ENCODE data around the gene FADS1.

Gene FADS1

DNA sequence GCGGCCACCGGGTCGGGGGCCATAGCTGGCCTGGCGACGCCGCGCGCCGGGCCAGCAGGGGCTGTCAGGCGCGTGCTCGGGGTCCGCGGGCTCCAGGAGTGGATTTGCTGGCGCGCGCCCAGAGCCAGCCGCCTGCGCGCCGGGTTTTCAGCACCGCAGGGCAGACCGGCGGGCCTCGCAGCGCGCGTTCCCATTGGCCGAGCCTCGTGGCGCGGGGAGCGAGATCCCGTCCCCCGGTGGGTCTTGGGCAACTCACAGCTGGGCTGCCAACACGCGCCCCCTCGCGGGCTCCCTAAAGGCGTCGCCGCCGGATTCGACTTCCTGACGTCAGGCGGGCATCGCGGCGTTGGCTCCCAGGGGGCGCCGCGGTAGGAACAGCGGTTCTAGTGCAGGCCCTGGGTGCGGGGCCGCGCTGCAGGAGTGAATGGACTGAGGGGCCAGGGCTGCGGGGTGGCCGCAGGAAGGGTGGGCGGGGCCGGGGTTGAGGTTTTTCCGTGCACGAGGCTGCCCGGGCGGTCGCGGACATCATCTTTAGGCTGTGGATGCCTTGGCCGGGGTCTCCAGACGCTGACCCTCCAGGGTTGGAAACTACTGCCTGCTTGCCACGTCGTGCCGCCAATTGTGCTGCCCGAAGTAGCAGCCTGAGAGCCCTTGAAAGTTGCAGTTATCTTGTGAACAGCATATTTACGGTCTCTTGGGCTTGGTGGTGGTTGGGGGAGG, at the start of gene FADS1:
Gene FADS1 (minus strand): TSS at position 268 of the 720 bp plus-strand sequence. CDS start 74 bp downstream, at position 194.
- DNase-seq (ENCODE audit: low read depth): peak; percentile 73

DNA sequence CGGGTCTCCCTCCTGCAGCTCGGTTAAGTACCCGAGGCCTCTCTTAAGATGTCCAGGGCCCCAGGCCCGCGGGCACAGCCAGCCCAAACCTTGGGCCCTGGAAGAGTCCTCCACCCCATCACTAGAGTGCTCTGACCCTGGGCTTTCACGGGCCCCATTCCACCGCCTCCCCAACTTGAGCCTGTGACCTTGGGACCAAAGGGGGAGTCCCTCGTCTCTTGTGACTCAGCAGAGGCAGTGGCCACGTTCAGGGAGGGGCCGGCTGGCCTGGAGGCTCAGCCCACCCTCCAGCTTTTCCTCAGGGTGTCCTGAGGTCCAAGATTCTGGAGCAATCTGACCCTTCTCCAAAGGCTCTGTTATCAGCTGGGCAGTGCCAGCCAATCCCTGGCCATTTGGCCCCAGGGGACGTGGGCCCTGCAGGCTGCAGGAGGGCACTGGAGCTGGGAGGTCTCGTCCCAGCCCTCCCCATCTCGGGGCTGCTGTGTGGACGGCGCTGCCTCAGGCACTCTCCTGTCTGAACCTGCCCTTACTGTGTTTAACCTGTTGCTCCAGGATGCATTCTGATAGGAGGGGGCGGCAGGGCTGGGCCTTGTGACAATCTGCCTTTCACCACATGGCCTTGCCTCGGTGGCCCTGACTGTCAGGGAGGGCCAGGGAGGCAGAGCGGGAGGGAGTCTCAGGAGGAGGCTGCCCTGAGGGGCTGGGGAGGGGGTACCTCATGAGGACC, 49.6 kb upstream of the FADS1 start:
- no peak for DNase-seq (ENCODE audit: low read depth)

DNA sequence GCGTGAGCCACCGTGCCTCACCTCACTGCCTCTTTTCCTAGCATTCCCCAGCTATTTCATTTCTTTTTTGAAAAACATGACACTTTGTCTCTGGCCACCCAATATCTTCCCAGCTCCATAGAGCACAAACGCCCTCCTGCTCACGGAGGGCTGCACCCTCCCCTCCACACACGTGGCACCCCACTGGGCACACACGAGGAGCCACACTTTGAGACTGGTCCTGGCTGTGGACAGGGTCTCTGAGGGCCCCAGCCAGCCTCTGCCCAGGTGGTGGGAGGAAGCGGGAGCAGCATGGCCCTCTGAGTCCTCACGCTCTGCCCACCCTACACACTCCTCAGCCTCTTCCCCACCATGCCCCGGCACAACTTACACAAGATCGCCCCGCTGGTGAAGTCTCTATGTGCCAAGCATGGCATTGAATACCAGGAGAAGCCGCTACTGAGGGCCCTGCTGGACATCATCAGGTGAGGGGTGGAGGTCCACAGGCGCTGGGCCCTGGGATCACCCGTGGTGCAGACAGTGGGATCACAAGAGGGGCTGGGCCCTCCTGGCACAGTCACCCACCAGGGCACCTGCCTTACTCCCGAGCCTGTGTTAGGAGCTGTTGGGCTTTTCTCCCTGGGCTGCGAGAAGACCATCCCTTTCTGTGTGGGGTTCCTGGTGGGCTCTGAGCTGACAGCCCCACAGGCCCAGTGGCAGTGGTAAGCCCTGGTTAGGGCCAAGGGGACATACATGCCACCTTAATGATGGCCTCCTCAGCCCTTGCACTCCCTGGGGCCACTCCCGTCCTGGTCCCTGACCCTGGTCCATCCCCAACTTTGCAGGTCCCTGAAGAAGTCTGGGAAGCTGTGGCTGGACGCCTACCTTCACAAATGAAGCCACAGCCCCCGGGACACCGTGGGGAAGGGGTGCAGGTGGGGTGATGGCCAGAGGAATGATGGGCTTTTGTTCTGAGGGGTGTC, 48.3 kb upstream of the FADS1 start:
- DNase-seq (ENCODE audit: low read depth): no peak

DNA sequence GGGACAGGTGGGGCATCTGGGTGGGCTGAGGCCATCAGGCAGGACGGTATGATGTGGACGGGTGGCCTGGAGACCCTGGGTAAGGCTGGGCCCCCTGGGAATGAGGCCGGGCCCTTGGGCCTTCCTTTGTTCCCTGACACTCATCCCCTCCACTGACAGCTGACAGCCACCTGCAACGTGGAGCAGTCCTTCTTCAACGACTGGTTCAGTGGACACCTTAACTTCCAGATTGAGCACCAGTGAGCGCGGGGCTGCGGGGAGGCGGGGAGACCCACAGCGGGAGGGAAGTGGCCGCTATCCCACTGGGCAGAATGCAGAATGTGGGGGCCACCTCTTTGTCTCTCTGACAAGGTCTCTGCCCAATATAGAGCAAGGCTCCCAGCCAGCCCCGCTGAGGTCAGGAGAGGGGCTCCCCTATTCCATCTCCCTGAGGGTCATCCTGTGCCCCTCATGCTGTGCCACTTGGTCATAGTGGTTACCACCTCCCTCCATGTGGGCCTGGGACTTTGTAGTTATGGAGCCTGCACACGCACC, 46.8 kb upstream of the FADS1 start:
- DNase-seq (ENCODE audit: low read depth): no peak

DNA sequence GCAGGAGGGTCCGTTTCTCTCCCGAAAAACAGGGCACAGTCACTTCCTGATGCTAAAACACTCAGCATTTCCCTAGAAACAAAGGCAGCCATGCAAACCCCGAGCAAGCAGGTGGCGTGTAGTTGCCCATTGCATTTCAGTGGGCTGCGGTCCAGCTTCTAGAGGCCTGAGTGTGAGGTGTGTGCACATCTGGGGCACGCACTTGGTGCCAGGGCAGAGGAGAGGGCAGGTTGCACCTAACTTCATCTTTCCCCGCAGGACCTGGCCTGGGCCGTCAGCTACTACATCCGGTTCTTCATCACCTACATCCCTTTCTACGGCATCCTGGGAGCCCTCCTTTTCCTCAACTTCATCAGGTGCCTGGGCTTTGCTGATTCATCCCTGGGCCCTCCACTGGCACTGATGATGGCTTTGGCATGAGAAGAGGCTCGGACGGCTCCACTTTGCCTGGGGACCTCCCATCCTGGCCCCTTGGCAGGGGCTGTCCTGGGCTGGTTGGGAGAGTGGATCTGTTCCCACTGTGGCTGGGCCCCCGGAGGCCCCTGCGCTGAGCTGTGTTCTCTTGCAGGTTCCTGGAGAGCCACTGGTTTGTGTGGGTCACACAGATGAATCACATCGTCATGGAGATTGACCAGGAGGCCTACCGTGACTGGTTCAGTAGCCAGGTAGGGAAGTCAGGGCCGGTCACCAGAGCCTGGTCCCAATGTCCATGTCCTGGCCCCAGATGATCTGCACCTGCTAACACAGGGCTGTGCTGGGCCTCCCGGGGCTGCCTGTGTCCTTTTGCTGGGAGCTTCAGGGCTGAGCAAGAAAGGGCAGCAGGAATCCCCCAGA, 46.1 kb upstream of the FADS1 start:
- no peak for DNase-seq (ENCODE audit: low read depth)

DNA sequence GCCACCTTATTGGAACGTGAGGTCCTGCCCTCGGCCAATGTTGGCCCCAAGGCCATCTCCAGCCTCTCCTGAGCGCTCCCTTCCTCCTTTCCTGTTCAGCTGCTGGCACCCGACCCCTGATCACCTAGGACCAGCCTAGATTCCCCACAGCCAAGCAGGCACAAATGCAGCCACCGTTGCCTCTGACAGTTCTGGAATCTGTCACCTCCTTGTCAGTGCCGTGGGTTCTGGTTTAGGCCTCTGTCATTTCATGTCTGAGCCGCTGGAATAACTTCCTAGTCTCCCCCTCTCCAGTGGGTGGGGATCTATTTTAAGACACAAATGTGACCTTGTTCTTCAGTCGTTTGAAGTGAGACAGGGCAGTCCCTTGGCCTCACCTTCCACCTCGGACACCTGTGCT, 44.8 kb upstream of the FADS1 start:
- no peak for DNase-seq (ENCODE audit: low read depth)

DNA sequence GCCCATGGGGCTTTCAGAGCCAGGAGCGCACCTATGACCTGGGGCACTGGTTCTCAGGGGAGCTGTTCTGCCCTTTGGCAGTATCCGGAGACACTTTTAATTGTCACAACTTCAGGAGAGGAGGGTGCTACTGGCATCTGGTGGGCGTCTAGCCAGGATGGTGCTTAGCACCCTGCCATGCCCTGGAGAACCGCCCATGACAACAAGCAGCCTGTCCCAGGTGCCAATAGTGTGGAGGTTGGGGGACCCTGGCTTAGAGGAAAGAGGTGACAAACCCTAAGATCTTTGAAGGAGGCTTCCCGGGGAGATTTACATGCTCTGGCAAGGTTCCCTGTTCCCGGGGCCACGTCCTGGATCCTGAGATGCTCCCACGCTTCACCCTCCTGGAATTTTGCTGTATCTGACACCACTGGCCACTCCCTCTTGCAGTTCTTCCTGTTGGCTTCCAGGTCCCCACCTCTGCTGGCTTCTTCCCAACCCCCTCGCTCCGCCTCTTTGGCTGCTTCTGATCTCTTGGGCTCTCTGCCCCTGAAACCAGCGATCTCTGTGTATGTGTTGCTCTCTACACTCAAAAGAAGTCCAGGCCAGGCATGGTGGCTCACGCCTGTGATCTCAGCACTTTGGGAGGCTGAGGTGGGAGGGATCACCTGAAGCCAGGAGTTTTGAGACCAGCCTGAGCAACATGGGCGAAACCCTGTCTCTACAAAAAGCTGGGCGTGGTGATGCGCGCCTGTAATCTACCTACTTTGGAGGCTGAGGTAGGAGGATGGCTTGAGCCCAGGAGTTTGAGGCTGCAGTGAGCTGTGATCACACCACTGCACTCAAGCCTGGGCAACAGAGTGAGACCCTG, 43.5 kb upstream of the FADS1 start:
- DNase-seq (ENCODE audit: low read depth): no peak

DNA sequence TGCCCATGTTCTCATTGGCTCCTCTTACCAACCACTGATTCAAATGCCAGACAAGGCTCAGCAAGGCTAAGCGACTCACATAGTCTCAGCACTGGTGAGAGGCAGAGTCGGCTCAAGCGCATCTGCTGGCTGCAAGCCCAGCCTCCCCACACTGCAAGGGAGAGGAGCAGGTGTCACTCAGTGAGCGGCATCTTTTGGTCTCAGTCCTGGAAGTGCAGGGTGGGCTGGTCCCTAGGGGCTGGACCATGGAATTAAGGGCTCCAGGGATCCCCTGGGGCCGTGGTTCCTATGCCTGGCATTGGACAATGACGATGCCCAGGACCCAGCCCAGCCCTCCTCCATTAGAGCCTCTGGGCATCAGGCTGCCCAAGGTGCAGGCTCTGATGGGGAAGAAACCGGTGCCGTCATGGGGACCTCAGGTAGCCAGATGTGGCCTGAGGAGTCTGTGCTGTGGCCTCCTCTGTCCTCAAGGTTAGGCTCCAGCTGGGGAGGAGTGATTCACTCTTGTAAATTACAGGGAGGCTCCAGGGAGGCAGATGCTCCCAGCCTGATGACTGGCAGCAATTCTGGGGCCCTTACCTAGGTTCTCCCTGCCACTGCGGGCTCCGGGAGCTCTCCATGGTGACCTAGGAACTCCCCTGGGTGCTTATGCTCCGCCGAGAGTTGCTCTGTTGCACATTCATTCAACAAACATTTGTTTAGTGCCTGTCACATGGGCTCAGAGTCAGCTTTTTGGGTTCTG, 39.3 kb upstream of the FADS1 start:
- DNase-seq (ENCODE audit: low read depth): no peak

DNA sequence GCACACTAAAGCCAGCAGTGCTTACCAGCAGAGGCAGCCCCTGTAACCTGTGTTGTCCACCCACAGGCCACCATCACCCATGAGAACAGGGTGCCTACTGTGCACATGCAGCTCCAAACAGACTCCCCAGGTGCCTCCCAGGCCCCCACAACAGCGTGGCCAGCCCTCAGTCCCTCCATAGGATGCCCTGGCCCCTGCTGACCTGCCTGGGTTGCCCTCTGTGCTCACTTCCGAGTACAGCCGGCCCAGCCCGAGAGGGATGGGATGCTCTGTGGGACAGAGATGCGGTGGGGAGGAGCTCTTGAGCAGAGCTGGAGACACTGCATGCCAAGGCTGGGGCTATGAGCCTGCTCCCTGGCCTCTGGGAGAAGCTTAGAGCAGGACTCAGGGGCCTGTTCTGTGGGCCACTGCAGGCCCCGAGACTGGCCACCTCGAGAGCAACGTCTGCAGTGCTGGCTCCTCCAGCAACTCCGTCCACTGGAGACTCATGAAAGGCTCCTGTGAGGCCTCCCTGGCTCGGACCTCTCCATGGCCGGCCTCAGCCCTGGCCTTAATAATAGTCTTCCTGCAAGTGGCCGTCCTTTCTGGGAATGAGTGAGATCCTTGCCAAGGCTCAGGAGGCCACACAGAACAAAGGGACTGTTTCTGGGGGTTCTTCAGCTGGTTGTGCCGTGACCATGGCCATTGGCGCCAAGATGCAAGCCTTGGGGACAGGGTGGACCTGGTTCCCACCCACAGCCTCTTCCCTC, 38.3 kb upstream of the FADS1 start:
- DNase-seq (ENCODE audit: low read depth): no peak

DNA sequence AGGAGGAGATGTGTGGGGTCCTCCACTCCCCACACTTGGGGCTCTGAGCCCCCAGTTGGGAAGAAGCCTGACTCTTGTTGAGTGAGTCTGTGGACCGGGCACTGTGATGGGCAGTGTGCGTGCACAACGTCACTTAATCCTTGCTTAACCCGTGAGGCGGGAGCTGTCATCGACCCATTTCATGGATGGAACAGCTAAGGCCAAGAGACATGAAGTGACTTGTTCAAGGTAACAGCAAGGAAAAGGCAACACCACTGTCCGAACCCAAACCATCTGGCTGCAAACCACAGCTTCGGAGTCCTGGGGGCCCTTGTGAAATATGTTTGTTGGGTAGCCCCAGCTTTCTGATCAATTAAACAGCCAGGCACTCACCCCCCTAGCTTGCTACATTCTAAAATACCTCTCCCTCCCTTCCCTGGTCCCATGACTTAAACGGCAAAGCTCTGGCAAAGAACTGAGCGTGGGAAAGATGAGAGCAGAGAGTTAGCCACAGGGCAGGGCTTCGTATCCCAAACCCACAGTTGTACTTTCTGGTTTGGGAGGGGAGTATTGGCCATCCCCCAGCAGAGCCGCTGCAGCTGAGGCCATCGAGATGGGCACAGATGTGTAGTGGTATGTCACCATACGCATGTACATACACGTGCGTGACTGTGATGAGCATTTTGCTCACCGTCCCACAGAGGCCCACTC, 37.5 kb upstream of the FADS1 start:
- DNase-seq (ENCODE audit: low read depth): no peak

- no peak for DNase-seq (ENCODE audit: low read depth)
Measured at GRCh38 chr11:61853698-61854169, 36.9 kb upstream of the FADS1 start.

GRCh38 chr11:61851900-61852295, 35.1 kb upstream of the FADS1 start:
- no peak for DNase-seq (ENCODE audit: low read depth)

- no peak for DNase-seq (ENCODE audit: low read depth)
Measured at GRCh38 chr11:61851113-61851899, 34.5 kb upstream of the FADS1 start.

DNA sequence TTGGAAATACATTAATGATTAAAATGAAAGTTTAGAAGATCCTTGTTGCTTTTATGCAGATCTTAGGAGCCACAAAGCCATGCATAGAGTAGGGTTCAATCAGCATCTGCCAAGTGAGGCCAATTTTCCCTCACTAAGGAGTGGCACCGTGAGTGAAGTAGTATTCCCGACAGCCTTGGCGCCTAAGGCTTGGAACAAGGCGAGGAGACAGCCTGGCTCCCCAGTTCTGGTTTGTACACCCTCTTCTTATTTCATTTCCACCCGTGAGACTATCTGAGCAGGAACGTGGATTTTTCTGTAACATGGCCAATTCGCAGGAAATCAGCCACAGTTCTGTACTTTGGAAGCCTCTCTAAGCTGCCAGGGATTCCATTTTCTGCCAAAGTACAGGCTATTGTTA, 33.9 kb upstream of the FADS1 start:
- no peak for DNase-seq (ENCODE audit: low read depth)

DNA sequence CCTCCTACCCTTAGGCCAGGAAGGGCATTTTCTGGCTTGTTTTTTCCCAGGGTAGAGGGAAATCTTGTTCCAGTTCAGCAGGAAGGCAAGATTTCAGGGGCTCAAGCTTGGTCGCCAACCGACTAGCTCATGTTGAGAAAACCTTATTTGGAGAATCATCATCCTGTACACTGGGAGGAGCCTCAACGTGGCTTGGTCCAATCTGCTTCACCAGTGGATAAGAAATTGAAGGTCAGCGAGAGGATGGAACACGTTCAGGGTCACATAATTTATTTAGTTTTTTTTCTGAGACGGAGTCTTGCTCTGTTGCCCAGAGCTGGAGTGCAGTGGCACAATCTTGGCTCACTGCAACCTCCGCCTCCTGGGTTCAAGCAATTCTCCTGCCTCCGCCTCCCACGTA, 31.8 kb upstream of the FADS1 start:
- DNase-seq (ENCODE audit: low read depth): no peak

GRCh38 chr11:61847914-61848581, 31.2 kb upstream of the FADS1 start:
- DNase-seq (ENCODE audit: low read depth): no peak

Data from GM04504 (cell line).